ENCODE data around the gene THOC6. TPM values are rescaled to one million over a fixed set of nuclear protein-coding genes. Genes with fewer than 3 reads are reported as not detected.

THOC6 gene
- total and polyA plus RNA-seq, 9 of the 15 experiments (the other 6 are each of a cell fraction or from before 2014, with no cell fraction given), result 2.5 to 65.4 (median 42.3) TPM

DNA sequence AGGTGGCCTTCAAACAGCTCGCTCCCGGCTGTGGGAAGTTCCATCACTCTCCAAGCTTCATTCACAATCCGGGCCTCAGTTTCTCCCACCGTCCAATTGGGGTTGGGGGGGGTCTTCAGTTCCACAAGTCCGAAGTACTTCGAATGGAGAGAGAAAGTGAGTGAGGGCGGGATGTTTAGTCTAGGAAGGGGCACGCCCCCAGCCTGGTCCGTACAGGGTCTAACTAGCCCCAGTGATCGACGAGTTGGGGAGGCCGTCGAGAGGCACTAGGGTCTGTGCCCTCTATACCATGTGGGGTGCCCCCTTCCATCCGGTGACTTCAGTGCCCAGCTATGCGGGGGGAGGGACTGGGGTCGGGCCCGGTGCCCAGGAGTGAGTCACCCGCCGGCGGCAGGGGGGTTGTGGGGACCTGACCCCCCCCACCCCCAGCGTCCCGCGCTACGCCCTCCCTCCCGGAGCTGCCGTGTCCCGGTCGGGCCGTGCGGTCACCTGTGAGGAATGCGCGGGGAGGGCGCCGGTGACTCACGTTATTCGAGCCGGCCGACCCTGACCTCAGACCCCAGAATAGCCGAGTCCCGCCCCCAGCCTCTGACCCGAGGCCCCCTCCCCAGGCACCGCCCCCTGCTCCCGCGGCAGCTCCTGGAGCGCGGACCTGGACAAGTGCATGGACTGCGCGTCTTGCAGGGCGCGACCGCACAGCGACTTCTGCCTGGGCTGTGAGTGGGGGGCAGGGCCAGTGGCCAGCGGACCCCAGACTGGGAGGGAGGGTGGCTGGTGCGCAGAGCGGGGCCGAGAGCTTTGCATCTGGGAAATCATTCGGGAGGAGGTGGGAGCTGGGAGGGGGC lies 3.0 kb upstream of the THOC6 start (continued):
- TF ChIP-seq, protein P1, sequence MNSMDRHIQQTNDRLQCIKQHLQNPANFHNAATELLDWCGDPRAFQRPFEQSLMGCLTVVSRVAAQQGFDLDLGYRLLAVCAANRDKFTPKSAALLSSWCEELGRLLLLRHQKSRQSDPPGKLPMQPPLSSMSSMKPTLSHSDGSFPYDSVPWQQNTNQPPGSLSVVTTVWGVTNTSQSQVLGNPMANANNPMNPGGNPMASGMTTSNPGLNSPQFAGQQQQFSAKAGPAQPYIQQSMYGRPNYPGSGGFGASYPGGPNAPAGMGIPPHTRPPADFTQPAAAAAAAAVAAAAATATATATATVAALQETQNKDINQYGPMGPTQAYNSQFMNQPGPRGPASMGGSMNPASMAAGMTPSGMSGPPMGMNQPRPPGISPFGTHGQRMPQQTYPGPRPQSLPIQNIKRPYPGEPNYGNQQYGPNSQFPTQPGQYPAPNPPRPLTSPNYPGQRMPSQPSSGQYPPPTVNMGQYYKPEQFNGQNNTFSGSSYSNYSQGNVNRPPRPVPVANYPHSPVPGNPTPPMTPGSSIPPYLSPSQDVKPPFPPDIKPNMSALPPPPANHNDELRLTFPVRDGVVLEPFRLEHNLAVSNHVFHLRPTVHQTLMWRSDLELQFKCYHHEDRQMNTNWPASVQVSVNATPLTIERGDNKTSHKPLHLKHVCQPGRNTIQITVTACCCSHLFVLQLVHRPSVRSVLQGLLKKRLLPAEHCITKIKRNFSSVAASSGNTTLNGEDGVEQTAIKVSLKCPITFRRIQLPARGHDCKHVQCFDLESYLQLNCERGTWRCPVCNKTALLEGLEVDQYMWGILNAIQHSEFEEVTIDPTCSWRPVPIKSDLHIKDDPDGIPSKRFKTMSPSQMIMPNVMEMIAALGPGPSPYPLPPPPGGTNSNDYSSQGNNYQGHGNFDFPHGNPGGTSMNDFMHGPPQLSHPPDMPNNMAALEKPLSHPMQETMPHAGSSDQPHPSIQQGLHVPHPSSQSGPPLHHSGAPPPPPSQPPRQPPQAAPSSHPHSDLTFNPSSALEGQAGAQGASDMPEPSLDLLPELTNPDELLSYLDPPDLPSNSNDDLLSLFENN (IDR thresholded peaks at IDR 0.05; ENCODE audit: low read depth in 2 of 2, low read length in 2 of 2), result peak in 1 of 2 experiments; percentile 7; a peak in 2 of 4 replicates
- TF ChIP-seq, protein P2, sequence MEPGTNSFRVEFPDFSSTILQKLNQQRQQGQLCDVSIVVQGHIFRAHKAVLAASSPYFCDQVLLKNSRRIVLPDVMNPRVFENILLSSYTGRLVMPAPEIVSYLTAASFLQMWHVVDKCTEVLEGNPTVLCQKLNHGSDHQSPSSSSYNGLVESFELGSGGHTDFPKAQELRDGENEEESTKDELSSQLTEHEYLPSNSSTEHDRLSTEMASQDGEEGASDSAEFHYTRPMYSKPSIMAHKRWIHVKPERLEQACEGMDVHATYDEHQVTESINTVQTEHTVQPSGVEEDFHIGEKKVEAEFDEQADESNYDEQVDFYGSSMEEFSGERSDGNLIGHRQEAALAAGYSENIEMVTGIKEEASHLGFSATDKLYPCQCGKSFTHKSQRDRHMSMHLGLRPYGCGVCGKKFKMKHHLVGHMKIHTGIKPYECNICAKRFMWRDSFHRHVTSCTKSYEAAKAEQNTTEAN (CRISPR knock-in tag; IDR thresholded peaks at IDR 0.05), result no peak
- TF ChIP-seq SETDB1 (IDR thresholded peaks at IDR 0.05; ENCODE audit: low read length) (no peak), ZNF274 (IDR thresholded peaks at IDR 0.05; ENCODE audit: borderline replicate concordance, low read depth, low read length) (no peak), HDAC8 (tag; IDR thresholded peaks at IDR 0.05) (no peak), ZBTB1 (CRISPR knock-in tag; IDR thresholded peaks at IDR 0.05; ENCODE audit: borderline replicate concordance, low read depth) (peak; percentile 33; the same call in 1 of the 2 replicates), ZNF184 (CRISPR knock-in tag; IDR thresholded peaks at IDR 0.05) (no peak), U2AF1 (optimal IDR thresholded peaks at IDR 0.05; ENCODE audit: low read depth, low read length) (no peak), ZNF699 (CRISPR knock-in tag; IDR thresholded peaks at IDR 0.05; ENCODE audit: insufficient replicate concordance) (no peak), ZNF780A (CRISPR knock-in tag; IDR thresholded peaks at IDR 0.05) (no peak), CBFA2T3 (IDR thresholded peaks at IDR 0.05) (no peak), PHF8 (IDR thresholded peaks at IDR 0.05; ENCODE audit: borderline replicate concordance, low read length) (no peak), CEBPG (CRISPR knock-in tag; IDR thresholded peaks at IDR 0.05) (no peak), CEBPG (tag; conservative IDR thresholded peaks at IDR 0.05 in 1 of 2, IDR thresholded peaks at IDR 0.05 in 1 of 2) (no peak), ADNP (tag; IDR thresholded peaks at IDR 0.05) (no peak)
- TF ChIP-seq, protein P3, sequence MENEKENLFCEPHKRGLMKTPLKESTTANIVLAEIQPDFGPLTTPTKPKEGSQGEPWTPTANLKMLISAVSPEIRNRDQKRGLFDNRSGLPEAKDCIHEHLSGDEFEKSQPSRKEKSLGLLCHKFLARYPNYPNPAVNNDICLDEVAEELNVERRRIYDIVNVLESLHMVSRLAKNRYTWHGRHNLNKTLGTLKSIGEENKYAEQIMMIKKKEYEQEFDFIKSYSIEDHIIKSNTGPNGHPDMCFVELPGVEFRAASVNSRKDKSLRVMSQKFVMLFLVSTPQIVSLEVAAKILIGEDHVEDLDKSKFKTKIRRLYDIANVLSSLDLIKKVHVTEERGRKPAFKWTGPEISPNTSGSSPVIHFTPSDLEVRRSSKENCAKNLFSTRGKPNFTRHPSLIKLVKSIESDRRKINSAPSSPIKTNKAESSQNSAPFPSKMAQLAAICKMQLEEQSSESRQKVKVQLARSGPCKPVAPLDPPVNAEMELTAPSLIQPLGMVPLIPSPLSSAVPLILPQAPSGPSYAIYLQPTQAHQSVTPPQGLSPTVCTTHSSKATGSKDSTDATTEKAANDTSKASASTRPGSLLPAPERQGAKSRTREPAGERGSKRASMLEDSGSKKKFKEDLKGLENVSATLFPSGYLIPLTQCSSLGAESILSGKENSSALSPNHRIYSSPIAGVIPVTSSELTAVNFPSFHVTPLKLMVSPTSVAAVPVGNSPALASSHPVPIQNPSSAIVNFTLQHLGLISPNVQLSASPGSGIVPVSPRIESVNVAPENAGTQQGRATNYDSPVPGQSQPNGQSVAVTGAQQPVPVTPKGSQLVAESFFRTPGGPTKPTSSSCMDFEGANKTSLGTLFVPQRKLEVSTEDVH (IDR thresholded peaks at IDR 0.05; ENCODE audit: low read depth, partially characterized antibody), result no peak
- TF ChIP-seq, protein P4, sequence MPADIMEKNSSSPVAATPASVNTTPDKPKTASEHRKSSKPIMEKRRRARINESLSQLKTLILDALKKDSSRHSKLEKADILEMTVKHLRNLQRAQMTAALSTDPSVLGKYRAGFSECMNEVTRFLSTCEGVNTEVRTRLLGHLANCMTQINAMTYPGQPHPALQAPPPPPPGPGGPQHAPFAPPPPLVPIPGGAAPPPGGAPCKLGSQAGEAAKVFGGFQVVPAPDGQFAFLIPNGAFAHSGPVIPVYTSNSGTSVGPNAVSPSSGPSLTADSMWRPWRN (IDR thresholded peaks at IDR 0.05; ENCODE audit: low read depth), result no peak

All from K562 (cell line).